Measurements from ENCODE around the gene ERRFI1. TPM values are rescaled to one million over a fixed set of nuclear protein-coding genes. Genes with fewer than 3 reads are reported as not detected.

ERRFI1 gene
- total RNA-seq, 3 donors from 2014 or later: 48.5 to 84.0 (median 50.2) TPM

GRCh38 chr1:8047686-8048445 lies 21.8 kb upstream of the ERRFI1 start:
- no peak overlapping the region for H3K4me3 ChIP-seq
- no peaks in the 10 kb centered on the region for H3K36me3 ChIP-seq (ENCODE audit: low read depth)
- DNase-seq (no peak), ATAC-seq (no peak)
- no peaks in the 10 kb centered on the region for H3K9me3 ChIP-seq
- H3K4me1 ChIP-seq (ENCODE audit: low read depth): no peaks in the 10 kb centered on the region
- no peak for TF ChIP-seq CTCF (IDR thresholded peaks at IDR 0.05)
- intact Hi-C loops (cut with DNase I, micrococcal nuclease): no loop called here

GRCh38 chr1:8047112-8047511 lies 21.0 kb upstream of the ERRFI1 start:
- no peaks in the 10 kb centered on the region for H3K9me3 ChIP-seq

GRCh38 chr1:8046391-8046790 lies 20.3 kb upstream of the ERRFI1 start:
- DNase-seq (no peak), ATAC-seq (no peak)
- intact Hi-C loops (cut with DNase I, micrococcal nuclease): no loop called here
- no peaks in the 10 kb centered on the region for H3K4me1 ChIP-seq (ENCODE audit: low read depth)
- TF ChIP-seq CTCF (IDR thresholded peaks at IDR 0.05): no peak
- no peak overlapping the region for H3K4me3 ChIP-seq
- no peaks in the 10 kb centered on the region for H3K36me3 ChIP-seq (ENCODE audit: low read depth)
- no peaks in the 10 kb centered on the region for H3K9me3 ChIP-seq

More at GRCh38 chr1:8047112-8047511, 21.0 kb upstream of the ERRFI1 start:
- H3K4me1 ChIP-seq (ENCODE audit: low read depth): no peaks in the 10 kb centered on the region
- ATAC-seq: no peak
- intact Hi-C loops (cut with DNase I, micrococcal nuclease): no loop called here
- no peak for TF ChIP-seq CTCF (IDR thresholded peaks at IDR 0.05)
- DNase-seq: no peak
- no peak overlapping the region for H3K4me3 ChIP-seq
- no peaks in the 10 kb centered on the region for H3K36me3 ChIP-seq (ENCODE audit: low read depth)

- Histone ChIP-seq H3K4me3 (no peak overlapping the region), H3K36me3 (ENCODE audit: low read depth) (no peaks in the 10 kb centered on the region), H3K4me1 (ENCODE audit: low read depth) (no peaks in the 10 kb centered on the region), H3K9me3 (no peaks in the 10 kb centered on the region)
- no peak for DNase-seq
- no peak for TF ChIP-seq CTCF (IDR thresholded peaks at IDR 0.05)
- ATAC-seq: no peak
- intact Hi-C loops (cut with DNase I, micrococcal nuclease): no loop called here
Measured at GRCh38 chr1:8043621-8044020, 17.5 kb upstream of the ERRFI1 start.

GRCh38 chr1:8042134-8042533 lies 16.0 kb upstream of the ERRFI1 start:
- intact Hi-C loops (cut with DNase I, micrococcal nuclease): no loop called here
- no peak for DNase-seq
- Histone ChIP-seq H3K9me3 (no peaks in the 10 kb centered on the region), H3K36me3 (ENCODE audit: low read depth) (no peaks in the 10 kb centered on the region), H3K4me1 (ENCODE audit: low read depth) (no peaks in the 10 kb centered on the region), H3K4me3 (no peak overlapping the region)
- ATAC-seq: no peak
- TF ChIP-seq CTCF (IDR thresholded peaks at IDR 0.05): no peak

All from mucosa of descending colon (tissue), 3 donors.